ENCODE measurements around the gene NT5DC3.

GRCh38 chr12:103820361-103820760 is 20.7 kb downstream of the NT5DC3 start:
- TF ChIP-seq CTCF (IDR thresholded peaks at IDR 0.05; ENCODE audit: poor library complexity) (no peak), EZH2 (IDR thresholded peaks at IDR 0.05; ENCODE audit: borderline replicate concordance) (no peak)

All from hepatocyte (in vitro differentiated cells).